Activated effector memory CD4-positive, alpha-beta T cell treated with anti-CD3 and anti-CD28 coated beads, Interleukin-2, amount 50 U/mL, for 16 hours (primary cell): ENCODE results near the gene SLC26A11.
"Not testable (repeated sequence)": the region's sequence is repeated elsewhere in the genome, so short reads cannot be mapped to it uniquely, and the experiment has no call there.

Source experiments
- DNase-seq: peaks from one replicate; pipeline ENCODE4 v3.0.0-alpha.2; 2020

SLC26A11 gene

DNA sequence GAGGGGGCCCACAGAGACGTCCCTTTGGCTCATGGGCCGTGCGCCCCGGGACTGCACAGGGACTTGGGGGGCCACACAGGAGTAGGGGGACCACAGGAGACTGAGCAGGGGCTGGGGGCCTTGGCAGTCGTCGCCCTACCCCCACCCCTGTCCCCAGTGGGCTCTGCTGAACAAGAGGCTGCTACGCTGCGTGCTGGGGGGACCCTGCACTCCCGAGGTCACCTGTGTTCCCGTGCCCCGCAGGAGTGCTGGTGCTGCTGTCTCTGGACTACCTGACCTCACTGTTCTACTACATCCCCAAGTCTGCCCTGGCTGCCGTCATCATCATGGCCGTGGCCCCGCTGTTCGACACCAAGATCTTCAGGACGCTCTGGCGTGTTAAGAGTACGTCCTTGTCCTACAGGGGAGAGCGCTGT is 26.0 kb downstream of the SLC26A11 start:
- DNase-seq = no peak

DNA sequence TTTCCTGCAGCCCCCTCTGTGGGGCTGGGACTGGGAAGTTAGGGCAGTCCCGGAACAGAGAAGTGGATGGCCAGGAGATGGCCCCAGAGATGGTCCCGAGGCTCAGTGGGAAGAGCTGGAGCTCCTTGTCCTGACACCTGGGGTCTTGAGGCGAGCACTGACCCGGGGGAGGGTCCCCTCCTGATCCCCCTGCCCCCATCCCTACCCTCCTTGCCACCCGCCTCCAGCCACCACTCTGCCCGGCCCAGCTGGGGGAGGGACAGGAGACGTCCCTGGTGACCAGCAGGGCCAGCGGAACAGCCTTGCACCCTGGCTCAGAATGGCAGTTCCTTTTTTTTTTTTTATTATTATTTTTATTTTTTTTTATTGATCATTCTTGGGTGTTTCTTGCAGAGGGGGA is 26.5 kb downstream of the SLC26A11 start:
- no peak for DNase-seq

DNA sequence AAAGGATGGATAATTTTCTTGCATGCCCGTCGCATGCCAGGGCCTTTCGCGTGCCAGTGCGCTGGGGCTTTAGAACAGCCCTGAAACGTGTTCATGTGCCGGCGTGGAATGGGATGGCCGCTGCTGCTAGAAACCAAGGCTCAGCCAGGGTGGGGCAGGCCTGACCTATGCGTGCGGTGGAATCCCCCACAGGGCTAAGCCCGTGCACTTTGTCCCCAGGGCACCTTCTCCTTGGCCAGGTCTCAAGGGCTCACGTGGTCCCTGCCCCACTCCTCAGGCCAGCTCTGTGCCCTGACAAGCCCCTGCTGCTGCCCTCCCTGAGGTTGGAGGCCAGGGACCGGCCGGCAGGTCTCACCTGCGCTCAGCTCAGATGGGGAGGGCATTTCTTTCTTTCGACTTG is 27.3 kb downstream of the SLC26A11 start:
- DNase-seq = no peak

DNA sequence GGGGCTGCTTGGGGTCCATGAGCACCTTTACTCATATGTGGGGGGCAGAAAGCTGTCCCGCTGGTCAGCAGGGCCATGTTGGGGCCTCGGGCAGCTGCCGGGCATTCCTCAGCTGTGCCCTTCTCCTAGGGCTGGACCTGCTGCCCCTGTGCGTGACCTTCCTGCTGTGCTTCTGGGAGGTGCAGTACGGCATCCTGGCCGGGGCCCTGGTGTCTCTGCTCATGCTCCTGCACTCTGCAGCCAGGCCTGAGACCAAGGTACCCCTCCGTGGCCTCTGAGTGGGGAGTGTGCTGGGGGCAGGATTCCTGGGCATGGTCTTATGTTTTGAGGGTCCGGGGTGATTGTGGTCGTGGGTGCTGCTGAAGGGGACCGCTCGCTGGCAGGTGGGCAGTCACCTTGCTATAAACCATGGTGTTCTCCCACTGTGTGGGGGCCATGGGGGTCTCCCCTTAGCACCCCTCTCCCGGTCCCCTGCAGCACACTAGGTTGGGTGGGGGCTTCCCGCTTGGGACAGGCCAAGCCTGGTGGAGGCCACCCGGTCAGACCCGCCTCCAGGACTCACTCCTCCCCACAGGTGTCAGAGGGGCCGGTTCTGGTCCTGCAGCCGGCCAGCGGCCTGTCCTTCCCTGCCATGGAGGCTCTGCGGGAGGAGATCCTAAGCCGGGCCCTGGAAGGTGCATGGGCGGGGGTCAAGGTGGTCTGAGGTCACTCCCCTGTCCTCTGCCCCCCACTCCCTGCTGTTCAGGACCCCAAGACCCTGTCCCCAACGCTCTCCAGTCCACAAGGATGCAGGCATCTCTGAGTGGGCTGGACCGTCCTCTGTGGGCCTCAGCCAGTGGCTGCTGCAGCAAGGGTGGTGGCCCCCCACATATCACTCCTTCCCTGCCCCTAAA is 28.0 kb downstream of the SLC26A11 start:
- DNase-seq = no peak

DNA sequence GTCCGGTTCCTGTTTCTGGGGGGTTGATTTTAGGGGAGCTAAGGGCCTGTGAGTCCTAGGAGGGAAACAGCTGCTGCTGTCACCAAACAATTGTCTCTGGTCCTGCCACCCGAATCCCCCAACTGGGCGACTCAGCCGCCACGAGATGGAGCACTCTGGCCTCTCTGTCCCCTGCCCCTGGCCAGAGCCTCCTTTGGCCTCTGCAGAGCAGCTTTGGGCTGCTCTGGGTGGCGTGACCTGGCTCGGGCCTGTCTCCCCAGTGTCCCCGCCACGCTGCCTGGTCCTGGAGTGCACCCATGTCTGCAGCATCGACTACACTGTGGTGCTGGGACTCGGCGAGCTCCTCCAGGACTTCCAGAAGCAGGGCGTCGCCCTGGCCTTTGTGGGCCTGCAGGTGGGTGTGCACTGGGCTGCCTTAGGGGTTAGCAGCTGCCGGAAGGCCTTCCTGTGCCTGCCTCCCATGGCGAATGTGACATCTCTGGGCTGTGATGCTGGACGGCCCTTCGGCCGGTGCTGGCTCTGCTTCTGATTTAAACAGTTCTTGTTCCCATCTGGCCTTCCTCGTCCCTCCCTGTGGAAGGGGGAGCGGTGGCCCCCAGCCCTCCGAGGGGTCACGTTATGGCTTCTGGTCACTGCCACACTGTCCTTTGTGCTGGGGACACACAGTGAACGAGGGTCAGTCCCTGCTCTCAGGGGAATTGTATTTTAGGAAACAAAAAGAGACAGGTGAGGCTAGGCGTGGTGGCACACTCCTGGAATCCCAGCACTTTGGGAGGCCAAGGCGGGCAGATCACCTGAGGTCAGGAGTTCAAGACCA is 28.9 kb downstream of the SLC26A11 start:
- no peak for DNase-seq

DNA sequence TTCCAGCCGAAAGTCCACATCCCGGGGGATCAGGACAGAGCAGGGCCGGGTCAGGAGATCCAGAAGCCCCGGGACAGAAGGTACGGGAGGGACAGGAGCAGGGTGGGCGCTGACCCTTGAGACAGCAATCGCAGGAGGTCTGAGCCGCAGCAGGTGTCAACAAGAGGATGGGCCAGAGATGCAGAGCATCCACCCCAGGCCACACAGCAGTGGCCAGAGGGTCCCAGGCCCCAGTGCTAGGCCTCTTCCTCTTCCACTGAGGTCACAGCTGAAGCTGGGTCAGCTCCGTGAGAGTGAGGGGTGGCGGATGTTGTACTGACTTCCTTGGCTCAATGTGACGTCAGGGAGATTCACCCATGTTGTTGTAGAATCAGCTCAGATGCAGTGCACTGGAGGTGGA is 31.7 kb downstream of the SLC26A11 start:
- no peak for DNase-seq

DNA sequence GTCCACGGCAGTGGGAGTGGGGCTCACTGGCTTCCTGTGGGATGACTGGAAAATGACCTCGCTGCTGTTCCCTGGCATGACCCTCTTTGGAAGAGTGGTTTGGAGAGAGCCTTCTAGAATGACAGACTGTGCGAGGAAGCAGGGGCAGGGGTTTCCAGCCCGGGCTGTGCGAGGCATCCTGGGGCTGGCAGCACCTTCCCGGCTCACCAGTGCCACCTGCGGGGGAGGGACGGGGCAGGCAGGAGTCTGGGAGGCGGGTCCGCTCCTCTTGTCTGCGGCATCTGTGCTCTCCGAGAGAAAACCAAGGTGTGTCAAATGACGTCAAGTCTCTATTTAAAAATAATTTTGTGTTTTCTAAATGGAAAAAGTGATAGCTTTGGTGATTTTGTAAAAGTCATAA is 32.6 kb downstream of the SLC26A11 start:
- DNase-seq = peak; percentile 95

DNA sequence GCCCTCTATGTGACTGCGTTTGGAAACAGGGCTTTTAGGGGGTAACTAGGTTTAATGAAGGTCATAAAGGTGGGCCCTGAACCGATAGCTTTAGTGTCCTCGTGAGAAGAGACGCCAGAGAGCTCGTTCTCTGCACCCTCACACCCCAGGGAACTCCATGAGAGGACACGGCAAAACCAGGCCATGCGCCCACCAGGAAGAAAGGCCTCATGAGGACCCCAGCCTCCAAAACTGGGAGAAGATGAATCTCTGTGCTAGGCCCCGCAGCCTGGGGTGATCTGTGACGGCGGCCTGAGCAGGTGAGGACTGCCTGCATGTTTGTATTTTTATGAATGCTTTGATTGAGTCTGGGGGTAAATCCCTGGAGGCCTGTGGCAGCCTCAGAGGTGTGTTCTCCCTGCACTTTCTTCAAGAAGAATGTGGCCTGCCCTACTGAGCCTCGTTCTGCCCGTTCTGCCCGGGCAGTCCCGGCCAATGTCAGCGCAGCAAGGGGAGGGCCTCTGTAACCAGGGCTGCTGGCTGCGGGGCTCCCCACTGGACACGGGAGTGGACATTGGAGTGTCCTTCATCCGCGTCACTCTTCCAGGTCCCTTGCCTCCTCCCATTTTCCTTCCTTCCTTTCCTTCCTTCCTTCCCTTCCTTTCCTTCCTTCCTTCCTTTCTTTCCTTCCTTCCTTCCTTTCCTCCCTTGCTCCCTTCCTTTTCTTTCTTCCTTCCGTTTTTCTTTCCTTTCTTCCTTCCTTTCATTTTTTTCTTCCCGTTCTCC is 33.6 kb downstream of the SLC26A11 start:
- DNase-seq = no peak

DNA sequence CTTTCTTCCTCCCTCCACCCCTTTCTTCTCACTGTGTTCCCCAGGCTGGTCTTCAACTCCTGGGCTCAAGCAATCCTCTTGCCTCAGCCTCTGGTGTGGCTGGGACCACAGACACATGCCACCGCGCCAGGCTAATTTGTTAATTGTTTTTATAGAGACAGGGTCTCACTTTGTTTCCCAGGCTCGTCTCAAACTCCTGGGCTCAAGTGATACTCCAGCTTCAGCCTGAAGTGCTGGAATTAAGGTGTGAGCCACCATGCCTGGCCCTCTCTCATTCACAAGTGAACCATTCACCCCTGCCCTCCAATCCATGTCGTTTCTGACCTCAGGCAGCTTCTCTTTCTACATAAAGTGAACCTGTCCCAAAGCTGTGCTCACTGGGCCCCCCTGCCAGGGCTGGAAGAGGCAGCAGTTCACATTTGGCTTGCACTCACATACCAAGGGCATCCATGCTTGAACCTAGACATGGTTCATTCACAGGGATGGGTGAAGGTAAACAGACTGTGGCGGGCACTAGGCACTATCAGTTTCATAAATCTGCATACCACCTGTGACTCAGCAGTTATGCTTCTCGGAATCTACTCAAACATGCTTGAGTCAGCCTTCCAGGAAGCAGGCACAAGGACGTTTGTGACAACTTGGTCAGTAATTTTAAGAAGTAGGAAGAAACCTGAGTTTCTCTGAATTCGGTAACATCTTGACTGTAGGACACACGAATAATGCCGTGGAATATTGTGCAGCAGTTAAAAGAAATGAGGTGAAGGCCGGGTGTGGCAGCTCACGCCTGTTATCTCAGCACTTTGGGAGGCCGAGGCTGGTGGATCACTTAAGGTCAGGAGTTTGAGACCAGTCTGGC is 34.4 kb downstream of the SLC26A11 start:
- DNase-seq = peak; percentile 86

DNA sequence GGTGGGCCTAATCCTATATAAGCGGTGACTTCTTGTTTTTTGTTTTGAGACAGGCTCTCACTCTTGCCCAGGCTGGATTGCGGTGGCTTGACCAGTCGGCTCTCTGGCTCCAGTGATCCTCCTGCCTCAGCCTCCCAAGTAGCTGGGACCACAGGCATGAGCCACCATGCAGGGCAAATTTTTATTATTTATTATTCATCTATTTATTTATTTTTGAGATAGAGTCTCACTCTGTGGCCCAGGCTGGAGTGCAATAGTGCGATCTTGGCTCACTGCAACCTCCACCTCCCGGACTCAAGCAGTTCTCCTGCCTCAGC is 35.8 kb downstream of the SLC26A11 start:
- DNase-seq = no peak

DNA sequence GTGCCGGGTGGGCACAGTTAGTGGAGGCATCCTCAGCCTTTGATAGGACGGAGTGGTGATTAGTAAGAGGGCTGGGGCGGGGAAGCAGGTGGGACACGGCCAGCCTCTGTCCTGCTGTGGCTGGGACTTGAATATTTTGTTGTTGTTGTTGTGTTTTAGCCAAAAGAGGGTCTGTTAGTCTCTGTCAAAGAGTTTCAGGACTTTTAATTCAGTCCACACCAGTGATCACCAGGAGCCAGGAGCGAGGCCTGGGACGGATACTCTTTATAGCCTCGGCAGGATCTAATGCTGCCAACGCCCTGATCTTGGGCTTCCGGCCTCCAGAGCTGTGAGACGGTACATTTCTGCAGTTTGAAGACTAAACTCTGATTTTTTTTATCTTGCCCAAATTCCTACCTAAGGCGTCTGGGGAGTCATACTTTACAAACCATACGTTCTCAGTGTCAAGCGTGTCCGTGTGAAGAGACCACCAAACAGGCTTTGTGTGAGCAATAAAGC is 37.5 kb downstream of the SLC26A11 start:
- no peak for DNase-seq

DNA sequence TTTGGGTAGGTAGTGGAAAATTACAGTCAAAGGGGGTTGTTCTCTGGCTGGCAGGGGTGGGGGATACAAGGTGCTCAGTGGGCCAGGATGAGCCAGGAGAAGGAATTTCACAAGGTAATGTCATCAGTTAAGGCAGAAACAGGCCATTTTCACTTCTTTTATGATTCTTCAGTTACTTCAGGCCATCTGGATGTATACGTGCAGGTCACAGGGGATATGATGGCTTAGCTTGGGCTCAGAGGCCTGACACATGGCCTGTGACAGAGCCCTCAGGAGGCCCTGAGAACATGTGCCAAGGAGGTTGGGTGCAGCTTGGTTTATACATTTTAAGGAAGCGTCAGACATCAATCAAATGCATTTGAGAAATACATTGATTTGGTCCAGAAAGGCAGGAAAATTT is 38.1 kb downstream of the SLC26A11 start:
- not testable (repeated sequence) for DNase-seq

DNA sequence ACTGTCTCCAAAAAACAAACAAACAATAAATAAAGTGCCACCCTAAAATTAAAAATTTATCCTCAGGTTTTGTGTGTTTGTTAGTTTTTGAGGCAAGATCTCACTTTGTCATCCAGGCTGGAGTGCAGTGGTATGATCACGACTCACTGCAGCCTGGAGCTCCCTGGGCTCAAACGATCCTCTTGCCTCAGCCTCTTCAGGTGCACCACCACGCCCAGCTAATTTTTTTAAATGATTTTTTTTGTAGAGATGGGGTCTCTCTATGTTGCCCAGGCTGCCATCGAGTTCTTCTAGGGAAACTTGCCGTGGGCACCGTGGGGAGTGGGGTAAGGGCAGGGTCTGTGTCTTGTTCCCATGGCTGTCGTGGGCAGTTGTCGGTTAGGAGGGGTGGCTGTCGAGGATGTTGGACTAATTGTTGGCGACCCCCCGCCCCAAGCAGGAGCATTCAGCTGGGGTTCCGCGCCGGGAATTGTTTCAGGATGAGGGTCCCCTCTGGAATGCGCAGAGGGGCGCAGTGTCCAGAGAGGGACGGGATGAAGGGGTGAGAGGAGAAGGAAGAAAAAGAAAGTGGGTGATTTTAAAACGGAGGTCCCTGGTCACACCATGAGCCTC is 39.3 kb downstream of the SLC26A11 start:
- peak; percentile 67 for DNase-seq

DNA sequence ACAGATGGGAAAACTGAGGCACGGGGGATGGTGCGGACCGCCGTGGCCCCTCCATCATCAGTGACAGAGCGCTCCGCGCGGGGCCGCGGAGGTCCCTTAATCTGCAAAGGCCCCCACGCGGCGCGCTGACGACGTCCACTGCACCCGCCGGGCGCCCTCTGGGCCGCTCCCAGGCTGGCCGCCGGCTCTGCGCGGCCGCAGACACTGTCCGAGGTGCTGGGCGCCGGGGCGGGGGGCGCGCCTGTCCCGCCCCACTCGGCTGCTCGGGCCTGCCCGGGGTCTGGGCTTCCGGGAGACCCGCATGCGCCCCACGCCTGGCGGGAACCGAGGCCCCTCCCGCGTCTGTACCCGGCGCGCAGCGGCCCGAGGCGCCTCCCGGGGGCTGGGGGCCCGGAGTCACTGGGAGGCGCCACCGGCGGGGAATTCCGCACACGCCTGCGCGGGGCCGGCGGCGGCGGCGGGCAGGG is 39.9 kb downstream of the SLC26A11 start:
- peak; percentile 94 for DNase-seq

DNA sequence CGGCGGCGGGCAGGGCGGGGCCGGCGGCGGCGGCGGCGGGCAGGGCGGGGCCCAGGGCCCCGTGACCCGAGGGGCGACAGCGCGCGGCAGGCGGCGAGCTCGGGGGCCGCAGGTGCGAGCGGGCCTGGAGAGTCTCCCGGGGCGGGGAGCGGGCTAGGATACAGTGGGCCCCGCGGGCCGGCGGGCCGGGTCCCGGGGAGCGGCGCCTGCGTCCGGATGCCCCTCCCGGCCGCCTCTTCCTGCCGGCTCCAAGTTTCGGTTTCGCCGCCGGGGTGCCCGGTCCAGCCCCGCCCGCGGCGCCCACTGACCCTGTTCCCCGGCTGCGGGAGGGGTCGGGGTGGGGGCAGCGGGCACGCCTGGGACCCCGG is 40.5 kb downstream of the SLC26A11 start, which contains the start of gene RNF213:
Gene RNF213 (plus strand): TSS at position 62 of the 368 bp plus-strand sequence. CDS start 2,830 bp downstream, outside the sequence.
- peak; percentile 85 for DNase-seq

DNA sequence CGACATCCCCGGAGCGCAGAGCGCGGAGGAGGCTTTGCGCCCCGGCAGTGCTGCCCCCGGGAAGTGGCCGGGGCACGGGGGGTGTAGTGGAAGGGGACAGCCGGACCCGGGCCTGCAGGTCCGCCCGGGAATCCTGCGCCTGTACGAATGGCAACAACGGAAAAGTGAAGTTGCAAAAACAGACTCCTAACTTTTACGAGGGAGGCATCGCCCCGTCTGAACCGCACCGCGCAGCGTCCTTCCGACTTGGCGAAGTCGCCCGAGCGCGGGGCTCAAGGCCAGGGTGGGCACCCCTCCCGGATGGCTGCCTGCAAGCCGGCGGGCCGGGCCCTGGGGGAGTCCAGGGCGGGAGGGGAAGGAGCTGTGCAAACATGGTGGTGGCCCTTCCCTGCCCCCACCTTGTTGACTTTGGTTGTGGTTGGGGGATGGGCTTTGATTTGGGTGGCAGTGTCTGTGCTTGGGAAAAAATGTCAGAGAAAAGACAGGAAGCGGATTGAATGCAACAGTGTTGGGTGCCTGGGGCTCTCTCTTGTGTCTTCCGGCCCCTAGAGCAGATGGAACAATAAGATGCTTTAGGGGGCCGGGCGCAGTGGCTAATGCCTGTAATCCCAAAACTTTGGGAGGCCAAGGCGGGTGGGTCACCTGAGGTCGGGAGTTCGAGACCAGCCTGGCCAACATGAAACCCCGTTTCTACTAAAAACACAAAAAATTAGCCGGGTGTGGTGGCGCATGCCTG is 41.1 kb downstream of the SLC26A11 start:
- peak; percentile 87 for DNase-seq

DNA sequence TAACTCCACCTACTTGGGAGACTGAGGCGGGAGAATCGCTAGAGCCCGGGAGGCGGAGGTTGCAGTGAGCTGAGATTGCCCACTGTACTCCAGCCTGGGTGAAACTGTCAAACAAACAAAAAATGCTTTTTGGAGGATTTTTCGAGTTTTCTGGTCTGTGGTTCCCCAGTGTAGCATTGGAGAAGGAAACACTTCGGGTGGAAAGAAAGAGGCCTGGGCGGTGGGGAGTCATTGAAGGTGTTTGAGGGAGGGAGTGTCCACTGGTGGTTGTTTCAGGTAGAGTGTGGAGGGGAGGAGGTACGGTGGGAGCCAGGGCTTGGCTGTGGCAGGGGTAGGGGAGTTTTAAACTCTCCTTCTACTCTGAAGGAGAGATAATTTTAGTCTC is 41.7 kb downstream of the SLC26A11 start:
- no peak for DNase-seq

DNA sequence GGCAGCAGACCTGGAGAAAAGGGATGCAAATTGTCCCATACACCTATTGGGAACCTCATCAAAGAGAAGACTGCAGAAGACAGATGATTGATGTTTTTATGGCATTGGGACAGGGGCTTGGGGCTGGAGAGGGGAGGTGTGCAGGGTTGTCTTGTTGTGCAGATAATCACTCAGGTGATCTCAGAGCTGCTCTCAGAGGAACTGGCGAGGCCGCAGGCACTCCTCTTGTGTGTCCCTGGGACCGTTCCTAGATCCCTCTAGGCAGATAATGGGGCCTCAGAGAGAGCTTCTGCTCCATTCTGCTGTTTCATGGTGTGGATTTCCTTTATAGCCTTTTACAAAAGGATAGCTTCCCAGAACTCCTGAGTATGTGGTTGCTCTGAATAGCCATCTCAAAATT is 42.1 kb downstream of the SLC26A11 start:
- no peak for DNase-seq

DNA sequence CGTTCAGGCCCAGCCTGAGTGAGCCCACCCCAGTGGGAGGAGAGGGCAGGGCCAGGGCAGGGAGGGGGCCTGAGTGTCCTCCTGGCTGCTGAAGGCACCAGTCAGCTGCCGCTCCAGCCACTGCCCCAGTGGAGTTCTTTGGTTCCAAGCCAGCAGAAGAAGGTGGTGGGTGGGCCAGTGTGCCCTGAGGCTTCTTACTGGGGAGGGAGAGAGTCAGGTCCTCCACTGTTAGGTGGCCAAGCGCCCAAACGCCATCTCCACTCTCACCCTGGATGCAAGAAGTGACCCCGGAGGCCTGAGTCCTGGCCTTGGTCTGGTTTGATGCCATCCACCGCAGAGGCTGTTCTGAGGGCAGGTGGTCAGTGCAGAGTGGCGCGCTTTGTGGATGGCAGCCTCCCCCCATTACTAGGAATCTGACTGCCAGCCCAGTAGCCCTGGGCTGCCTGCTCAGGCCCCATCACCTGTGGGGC is 42.6 kb downstream of the SLC26A11 start:
- DNase-seq = no peak
